ENCODE results near the gene MOB3A.

The MOB3A gene

DNA sequence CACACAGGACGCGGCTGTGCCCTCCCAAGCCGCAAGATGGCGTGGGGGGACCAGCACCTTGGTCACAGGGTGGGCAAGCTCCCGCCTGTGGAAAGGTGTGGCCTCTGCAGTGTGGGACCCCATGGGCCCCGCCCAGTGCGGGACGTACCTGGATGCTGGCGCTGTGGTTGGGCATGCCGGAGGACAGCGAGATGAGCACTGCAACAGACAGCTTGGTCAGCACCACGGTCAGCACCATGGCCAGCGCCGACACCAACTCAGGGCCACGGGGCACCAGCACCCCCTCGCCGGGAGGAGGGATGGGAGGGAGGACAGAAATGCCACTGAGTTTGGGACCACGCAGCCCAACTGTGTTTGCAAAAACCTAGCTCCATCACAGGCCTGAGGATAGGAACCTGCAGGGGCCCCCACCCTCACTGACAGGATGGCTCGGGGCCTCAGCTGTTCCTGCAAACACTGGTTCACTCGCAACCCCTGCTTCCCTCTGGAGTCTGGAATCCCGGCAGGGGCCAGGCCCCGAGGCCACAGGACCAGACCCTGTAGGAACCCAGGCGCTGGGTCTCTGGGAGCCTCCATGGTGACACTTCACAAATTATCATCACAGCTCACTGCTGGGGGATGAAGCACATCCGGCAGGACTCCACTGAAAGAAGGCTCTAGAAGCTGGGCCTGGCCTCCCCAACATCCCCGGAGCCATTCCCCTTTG, 27.7 kb upstream of the MOB3A start:
- no peak for DNase-seq (ENCODE audit: low read depth in 2 of 2)

DNA sequence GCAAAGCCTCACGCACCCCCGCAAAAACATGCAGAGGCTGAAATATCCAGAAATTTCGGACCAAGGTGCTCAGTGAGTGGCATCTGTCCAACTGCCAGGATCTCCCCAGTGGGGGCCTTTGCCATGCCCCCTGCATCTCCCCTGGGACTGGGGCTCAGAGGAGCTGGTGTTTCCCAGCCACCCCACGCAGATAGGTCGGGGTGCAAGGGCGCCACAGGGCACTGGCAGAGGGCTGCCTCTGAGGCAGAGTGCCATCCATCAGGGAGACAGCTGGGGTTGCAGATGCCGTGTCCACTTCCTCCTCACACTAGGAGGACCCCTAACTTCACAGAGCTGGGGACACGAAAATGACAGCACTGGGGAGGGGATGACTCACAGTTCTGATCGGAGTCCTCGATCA, 26.9 kb upstream of the MOB3A start:
- no peak for DNase-seq (ENCODE audit: low read depth in 2 of 2)

DNA sequence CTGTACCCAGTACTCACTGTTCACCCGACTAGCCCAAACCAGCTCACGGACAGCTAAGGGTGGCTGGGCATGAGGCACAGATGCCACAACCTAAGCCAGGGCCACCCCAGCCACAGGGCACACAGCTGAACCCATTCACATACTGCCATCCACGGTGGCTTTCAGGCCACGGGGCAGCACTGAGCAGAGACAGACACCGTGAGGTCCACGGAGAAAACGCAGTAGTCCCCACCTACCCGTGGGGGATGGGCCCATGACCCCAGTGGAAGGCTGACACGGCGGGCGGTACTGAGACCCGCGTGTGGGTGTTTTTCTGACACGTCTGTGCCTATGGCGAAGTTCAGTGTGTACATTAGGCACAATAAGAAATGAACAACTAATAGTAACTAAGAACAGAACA, 26.1 kb upstream of the MOB3A start:
- no peak for DNase-seq (ENCODE audit: low read depth in 2 of 2)

DNA sequence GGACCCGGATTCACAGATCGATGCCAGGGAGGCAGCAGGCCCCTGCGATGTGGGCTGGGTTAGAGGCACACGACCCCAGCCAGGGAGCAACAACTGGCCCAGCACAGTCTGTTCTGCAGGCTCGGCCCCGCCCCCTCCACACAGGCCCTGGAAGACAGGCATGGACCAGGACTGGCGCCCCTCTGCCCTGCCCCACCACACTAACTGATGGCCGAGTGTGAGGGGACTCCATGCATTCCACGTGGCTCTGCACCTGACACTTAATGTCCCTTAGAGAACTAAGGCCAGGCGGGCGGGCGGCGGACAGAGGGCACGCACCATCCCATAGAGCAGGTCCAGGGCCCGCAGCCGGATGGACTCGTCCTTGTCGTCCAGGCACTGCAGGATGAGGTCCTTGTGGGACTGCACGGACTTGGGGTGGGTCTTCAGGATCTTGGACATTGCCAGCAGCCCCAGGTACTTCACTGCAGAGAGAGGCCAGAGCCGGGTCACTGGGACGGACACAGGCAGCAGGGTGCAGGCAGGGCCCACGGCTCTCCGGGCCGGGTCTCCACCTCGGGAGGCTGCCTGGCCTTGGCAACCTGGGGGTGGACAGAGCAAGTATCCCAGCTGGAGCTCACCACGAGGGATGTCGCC, 25.4 kb upstream of the MOB3A start:
- no peak for DNase-seq (ENCODE audit: low read depth in 2 of 2)

DNA sequence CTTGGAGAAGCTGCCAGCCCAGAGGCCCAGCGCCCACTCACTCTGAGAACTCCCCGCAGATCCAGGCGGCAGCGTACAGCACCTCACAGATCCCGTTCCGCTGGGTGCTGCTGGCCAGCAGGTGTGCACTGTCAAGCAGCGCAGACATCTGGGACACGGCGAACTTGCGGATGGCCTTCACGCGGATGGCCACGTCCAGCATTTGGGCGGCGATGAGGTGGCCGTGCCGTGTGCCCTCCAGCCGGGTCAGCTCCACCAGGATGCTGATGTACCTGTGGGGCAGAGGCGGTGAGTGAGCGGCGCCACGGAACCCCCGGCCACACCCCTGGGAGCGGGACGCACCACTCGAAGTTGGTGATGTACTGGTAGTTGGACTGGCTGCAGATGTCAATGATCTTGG, 24.7 kb upstream of the MOB3A start:
- no peak for DNase-seq (ENCODE audit: low read depth in 2 of 2)

DNA sequence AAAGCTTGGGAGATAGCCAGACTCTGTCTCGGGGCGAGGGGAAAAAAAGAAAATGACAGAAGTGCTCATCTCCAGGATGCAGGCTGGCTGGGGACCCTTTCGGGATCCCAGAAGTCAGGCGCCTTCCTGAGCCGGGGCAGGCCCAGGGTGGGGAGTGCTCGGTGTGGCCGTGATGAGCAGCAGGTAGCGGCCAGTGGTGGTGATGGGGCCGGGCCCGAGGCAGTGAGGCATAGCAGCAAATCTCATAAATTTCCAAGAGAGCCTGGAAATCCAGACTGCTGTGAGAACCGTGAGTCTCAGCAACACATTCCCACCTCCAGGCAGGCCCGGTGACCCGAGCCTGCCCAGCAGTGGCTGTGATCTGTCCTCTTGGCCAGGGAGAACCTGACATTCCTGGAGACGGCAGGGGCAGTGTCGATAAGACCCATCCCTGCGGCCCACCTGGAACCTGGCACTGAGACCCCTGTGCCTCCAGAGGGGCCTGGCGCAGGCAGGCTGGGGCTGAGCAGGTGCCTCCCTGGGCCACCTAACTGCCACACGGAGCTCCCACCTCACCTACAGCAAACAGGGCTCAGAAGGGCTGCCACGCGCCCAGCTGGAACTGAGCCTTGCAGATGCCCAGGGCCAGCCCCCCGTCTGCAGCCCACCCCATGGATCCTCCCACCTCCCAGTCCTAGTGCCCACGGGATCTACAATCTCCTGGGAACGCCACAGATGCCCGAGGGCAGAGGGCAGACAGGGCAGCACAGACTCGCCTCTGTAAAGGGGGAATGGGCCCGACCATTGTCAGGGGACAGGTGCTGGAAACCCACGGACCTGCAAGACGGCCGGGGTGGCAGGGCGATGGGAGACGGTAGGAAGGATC, 24.0 kb upstream of the MOB3A start:
- no peak for DNase-seq (ENCODE audit: low read depth in 2 of 2)

DNA sequence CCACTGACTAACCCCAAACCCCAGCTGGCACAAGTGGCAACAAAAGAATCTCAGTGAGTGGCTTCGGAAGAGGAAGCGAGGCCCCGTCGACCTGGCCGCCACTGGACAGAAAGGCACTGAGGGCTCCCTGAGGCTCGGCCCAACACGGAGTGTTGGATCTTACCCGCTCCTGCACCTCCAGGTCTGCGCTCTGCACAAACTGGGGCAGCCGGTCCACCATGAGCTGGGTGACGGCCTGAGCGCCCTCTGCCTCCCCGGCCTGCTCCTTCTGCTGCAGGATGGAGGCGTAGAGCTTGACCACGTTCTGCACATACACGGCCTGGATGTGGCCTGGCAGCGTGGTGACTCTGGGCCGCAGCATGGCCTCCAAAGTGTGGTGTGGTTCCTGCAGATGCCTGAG, 22.3 kb upstream of the MOB3A start:
- no peak for DNase-seq (ENCODE audit: low read depth in 2 of 2)

DNA sequence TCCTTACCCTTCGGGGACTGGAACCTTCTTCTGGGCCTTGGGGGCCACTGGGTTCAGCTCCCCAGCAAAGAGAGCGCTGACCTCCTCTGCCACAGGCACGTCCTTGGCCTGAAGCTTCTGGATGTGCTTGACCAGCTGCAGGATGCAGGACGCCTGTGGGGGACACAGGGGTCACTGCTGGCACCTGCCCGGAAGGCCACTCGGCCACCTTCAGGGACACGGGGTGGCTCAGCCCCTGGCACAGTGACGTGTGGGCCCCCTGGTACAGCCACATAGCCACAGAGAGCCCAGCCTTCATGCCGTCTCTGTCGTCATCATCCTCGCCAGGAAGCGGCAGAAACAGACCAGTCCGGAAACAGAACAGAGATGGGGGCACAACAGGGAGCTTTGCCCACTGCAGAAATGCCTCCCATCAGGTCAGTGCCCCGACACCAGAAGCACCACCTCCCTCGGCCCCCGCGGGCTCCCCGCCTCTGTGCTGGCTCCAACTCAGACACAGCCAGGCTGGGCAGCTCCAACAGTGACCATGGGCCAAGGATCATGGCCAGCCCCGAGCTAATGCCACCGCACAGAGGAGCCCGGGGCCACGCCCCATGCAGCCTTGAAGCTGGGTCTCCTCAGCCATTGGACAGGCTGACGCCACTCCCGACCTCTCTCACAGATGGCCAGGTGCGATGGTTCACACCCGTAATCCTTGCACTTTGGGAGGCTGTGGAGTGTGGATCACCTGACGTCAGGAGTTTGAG, 21.3 kb upstream of the MOB3A start:
- DNase-seq (ENCODE audit: low read depth in 2 of 2), result no peak

DNA sequence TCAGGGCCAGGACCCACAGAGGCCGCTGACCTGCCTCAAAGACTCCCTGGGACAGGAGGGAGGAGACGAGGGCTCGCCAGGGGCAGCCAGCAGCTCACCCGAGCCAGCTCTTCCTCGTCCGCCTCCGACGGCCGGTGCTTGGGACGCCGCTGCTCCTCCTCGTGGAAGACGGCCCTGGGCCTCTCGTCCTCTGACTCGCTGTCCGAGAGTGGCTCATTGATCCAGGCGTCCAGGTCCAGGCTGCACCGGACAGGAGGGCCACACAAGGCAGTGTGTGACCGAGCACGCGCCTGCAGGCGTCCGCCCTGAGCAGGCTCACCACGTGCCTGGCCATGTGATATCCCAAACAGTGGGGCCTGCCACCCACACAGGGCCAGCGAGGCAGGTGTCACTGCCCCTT, 20.4 kb upstream of the MOB3A start:
- no peak for DNase-seq (ENCODE audit: low read depth in 2 of 2)

DNA sequence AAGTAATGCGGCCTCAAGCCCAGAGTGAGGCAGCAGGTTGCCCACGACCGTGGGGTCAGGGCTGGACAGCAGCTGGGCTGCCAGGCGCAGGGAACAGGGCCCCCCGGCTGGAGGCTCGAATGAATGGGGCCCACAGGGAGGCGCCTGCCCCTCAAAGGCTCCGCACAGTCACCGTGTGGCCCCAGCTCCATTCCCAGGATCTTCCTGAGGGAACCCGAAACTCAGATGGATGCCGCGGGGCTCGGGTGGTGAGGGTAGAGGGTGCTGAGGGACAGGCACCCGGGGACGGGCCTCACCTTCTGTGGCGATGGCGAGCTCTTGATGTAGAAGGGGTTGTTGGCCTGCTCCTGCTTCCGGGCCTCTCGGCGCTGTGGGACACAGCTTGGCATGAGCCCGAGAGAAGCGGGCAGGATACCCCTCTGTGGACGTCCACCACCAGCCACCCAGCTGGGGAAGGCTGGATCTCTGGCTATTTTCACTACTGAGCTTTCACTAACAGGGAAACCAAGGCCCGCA, 19.8 kb upstream of the MOB3A start:
- DNase-seq (ENCODE audit: low read depth in 2 of 2), result no peak

DNA sequence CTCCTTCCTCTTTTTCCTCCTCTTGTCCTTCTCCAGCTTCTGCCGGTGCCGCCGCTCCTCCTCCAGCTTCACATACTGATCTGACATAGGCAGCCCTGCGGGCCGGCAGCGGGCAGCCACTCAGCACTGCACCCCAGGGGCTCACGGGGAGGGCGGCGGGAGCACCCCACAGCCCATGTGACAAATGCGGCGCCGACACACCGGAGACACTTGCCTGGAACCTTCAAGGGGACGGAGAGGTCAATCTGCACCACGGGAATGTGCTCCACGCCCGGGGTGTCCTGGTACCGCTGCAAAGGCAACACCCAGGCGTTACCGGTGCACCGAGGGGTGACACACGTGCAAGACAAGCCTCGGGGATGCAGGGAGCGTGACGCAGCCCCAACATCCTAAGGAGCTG, 19.2 kb upstream of the MOB3A start:
- DNase-seq (ENCODE audit: low read depth in 2 of 2), result no peak

DNA sequence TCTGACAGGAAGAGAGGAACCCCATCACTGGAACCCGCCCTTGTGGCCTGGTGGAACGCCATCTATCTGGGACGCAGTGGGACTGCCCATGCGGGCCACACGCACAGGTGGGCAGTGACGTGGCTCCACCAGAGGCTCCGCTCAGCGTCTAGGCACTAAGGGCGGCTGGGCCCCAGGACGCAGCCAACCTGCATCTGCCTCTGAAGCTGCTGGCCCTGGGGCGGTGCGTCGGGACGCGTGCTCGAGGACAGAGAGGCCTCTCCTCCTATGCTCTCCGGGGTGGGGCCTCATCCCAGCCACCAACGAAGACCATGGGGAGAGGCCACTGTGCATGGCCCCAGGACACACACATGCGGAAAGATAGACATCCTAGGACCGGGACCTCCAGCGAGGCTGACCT, 18.7 kb upstream of the MOB3A start:
- DNase-seq (ENCODE audit: low read depth in 2 of 2), result no peak

DNA sequence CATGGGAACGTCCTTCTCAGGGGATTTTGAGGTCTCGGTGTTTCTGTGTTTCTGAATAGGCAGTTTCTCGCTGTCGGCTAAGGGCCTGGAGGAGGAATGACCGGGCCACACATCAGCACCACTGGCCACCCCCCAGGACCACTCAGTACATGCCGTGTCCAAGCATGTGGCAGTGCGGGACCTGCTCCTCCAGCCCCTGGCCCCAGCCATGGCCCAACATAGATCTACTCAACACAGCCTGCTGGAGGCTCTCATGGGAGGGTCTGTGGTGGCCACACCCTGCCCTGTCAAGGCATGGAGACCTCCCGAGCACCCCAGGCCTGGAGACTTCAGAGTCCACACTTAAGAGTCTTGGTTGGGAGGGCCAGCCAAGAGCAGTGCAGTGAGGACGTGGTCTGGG, 18.1 kb upstream of the MOB3A start:
- no peak for DNase-seq (ENCODE audit: low read depth in 2 of 2)

DNA sequence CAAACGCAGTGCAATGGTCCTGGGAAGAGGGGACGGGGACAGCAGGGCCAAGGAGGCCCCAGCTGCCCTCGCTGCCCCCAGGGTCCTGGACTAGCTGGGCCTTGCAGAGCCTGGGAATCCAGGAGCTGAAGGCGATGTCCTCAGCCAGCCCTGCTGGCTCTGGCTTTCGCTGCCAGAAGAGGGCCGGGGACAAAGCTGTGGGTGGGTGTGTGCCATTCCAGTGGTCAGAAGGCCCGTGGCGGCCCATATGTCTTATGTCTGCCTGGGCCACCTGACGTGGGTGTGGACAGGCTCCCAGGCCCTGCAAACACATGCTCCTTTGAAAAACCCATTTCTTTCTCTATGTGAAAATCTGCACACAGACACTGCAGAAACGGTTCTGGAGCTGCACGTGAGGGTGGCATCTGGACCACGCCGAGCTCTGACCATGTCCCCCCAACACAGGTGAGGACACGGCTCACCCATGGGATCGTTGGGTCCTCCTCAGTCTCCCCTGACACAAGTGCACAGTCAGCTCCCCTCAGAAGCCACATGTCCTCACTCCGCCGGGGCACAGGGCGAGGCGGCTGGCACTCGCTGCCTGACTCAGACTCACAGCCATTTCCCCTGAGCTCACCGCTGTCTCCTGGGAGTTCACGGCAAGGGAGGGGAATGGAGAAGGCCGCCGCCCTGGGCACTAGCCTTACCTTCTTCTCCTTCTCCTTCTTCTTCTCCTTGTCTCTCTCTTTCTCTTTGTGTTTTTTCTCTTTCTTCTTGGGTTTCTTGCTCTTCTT, 17.5 kb upstream of the MOB3A start:
- DNase-seq (ENCODE audit: low read depth in 2 of 2), result no peak

DNA sequence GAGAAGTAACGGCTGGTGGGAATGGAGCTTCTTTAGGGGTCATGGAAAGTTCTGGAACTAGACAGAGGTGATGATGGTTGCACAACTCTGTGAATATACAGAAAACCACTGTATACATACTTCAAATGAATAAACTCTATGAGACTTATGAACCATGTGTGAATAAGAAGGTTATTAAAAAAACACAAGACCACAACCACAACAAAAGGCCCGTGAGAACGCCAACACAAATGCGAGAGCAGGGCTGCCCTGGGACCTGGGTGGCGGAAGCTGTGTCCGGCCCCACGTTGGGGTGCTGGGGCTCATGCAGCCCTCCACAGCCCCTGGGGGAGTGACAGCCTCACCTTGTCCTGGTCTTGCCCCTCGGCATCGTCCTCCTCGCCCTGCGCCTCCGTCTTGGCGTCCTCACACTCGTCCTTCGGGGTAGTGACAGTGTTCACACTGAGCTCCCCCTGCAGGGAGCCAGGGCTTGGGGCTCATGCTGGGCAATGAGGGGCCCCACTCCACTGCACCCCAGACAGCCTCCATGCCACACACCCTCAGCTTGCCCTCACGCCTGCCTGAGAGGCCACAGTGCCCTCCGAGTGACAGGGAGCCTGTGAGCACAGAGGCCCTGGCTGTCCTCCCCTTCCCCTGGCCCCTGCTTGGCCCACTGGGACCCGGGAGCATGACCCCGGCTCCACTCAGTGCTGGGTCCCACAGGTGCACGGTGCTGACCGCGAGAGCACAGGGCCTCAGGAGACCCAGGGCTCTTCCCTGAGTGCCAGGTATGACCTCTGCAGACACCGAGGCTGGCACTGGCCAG, 16.6 kb upstream of the MOB3A start:
- no peak for DNase-seq (ENCODE audit: low read depth in 2 of 2)

DNA sequence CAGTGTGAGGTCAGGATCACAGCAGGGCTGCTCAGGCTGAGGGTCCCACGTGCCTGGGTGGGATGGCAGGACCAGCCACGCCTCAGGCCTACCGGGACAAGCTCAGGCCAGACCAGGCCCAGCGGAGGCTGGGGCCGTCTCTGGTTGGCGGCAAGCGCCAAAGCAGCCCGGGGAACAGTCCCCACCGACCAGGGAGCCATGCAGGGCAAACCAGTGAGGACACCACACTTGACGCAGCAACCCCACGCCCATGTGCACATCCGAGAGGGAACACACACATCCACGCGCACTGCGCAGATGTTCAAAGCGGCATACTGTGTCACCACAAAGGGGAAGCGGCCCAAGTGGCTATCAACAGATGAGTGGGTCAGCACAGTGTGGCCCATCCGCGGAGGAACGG, 15.8 kb upstream of the MOB3A start:
- no peak for DNase-seq (ENCODE audit: low read depth in 2 of 2)

DNA sequence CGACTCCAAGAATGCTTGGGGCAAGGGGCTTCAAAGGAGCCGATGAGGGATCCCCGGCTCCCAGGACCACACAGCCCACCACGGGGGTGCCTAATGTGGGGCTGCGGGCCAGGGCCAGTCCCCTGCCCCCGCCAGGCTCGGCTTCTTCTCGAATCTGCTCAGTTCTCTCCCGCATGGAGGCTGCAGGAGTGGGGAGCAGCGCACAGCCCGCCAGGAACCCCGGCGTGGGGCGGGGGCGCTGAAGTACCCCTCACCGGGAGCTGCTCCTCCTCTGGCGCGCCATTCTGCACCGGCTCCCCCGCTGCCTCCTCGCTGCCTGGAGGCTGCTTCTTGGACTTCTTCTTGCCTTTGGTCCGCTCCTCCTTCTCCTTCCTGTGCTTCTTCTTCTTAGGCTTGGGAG, 15.3 kb upstream of the MOB3A start:
- no peak for DNase-seq (ENCODE audit: low read depth in 2 of 2)

DNA sequence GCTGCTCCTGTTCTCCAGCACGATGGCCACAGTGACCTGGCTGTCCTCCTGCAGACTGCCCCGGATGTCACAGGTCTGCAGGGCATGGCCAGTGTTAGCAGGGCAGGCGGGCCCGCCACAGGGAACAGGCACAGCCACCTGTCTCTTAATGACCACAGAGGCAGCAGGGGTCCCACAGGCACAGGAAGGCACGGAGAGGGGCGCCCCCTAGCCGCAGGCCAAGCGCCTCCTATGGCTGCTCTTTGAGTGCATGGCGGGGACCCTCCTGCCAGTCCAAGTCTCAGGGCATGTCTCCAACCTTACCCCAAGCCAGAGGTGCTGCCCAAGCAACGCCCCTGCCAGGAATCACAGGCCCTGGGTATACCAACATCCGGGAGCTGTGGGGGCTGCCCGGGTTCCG, 14.7 kb upstream of the MOB3A start:
- no peak for DNase-seq (ENCODE audit: low read depth in 2 of 2)

DNA sequence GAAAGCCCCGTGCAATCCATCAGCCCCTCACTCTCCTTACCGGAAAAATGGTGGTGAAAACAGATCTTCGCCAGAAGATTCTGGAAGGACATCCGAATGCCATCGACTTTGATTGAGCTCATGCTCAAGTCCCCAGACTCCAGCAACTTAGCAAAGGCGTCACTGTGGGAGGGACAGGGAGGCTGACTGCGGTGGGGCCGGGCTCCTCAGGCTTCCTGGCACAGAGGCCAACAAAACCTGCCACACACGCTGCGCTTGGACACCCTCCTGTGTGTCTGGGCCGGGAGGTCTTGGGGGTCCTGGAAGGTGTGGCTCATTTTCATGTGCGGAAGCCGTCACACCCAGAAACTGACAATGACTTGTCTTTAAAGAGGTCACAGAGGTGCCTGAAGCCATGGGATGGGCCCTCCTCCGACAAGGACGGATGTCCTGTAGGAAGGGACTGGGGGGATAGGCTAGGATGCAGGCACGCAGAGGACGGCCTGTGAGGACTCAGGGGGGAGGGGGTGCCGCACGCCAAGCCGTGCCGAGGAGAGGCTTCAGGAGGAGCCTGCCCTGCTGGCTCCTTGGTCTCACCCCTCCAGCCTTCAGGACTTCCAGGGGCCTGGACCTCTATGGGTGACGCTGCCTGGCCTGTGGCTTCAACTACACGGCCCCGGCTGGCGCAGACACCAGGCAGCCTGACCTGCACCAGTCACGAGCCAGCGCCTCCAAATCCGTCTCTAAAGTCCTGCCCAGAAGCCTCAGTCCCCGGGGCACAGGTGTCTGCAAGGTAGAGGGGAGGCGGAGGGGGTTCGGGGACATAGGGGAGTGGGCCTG, 13.1 kb upstream of the MOB3A start:
- no peak for DNase-seq (ENCODE audit: low read depth in 2 of 2)

Data from stimulated activated CD8-positive, alpha-beta memory T cell treated with anti-CD3 and anti-CD28 coated beads, Interleukin-15, amount 100 ng/mL, for 48 hours (primary cell).